Measurements from ENCODE around the gene ERBB4.

ERBB4 gene

GRCh38 chr2:211760103-211760502 is 778.5 kb downstream of the ERBB4 start:
- no peak overlapping the region for H3K27ac ChIP-seq (replicated peaks; ENCODE audit: low read length)
- no peak for DNase-seq (ENCODE audit: low spot score)
- no peak overlapping the region for H2BK5ac ChIP-seq (ENCODE audit: low read length)
- no peak overlapping the region for H2BK120ac ChIP-seq (ENCODE audit: low read depth, low read length)
- H2BK15ac ChIP-seq (ENCODE audit: low read length) = no peak overlapping the region
- H3K27me3 ChIP-seq (ENCODE audit: control insufficient read depth in 3 of 3, insufficient read depth in 3 of 3, low read depth in 1 of 3, low read length in 3 of 3) = no peaks in the 10 kb centered on the region
- H3K9me3 ChIP-seq (replicated peaks in 1 of 2; ENCODE audit: control insufficient read depth in 2 of 2, insufficient read depth in 1 of 2, low read depth in 1 of 2, low read length in 2 of 2) = no peaks in the 10 kb centered on the region
- WGBS, 2 donors (ENCODE audit: extremely low coverage in 2 of 2, insufficient read length in 2 of 2, insufficient replicate concordance in 1 of 2) = no CpG with 5 or more reads among the region's 1 CpG
- no peak overlapping the region for H2BK12ac ChIP-seq (ENCODE audit: low read length)
- no peak overlapping the region for H3K4me2 ChIP-seq (ENCODE audit: insufficient read depth, low read length, poor library complexity, severe bottlenecking)
- H2AK5ac ChIP-seq (ENCODE audit: low read depth, low read length) = no peak overlapping the region
- H2AFZ ChIP-seq (ENCODE audit: low read length) = no peak overlapping the region
- H4K8ac ChIP-seq (ENCODE audit: low read depth, low read length) = no peak overlapping the region
- H3K18ac ChIP-seq (ENCODE audit: low read length) = no peak overlapping the region
- no peak overlapping the region for H3K9ac ChIP-seq (ENCODE audit: low read depth, low read length, poor library complexity)
- H3K14ac ChIP-seq (ENCODE audit: low read length) = no peak overlapping the region
- H3K79me1 ChIP-seq (ENCODE audit: low read depth, low read length) = no peaks in the 10 kb centered on the region
- no peak overlapping the region for H3K23ac ChIP-seq (ENCODE audit: low read depth, low read length, poor library complexity)
- no peak overlapping the region for H3K4ac ChIP-seq (ENCODE audit: low read length)
- no peak overlapping the region for H3K4me3 ChIP-seq (ENCODE audit: low read length in 2 of 2)
- H3K36me3 ChIP-seq (replicated peaks in 1 of 2; ENCODE audit: control insufficient read depth in 2 of 2, insufficient read depth in 2 of 2, low read length in 2 of 2) = no peaks in the 10 kb centered on the region
- H4K91ac ChIP-seq (ENCODE audit: low read depth, low read length, poor library complexity) = no peak overlapping the region
- H3K4me1 ChIP-seq (ENCODE audit: control insufficient read depth in 2 of 2, insufficient read depth in 1 of 2, low read depth in 1 of 2, low read length in 2 of 2) = peaks cover 0 to 11% of the 10 kb centered on the region in 2 donors

- H2BK5ac ChIP-seq (ENCODE audit: low read length) = no peak overlapping the region
Observed at GRCh38 chr2:211756266-211756665, 782.3 kb downstream of the ERBB4 start.

GRCh38 chr2:211755187-211755586 is 783.4 kb downstream of the ERBB4 start:
- Histone ChIP-seq H3K4me3 (ENCODE audit: low read length in 2 of 2) (no peak overlapping the region), H3K36me3 (replicated peaks in 1 of 2; ENCODE audit: control insufficient read depth in 2 of 2, insufficient read depth in 2 of 2, low read length in 2 of 2) (no peaks in the 10 kb centered on the region), H3K9ac (ENCODE audit: low read depth, low read length, poor library complexity) (no peak overlapping the region), H4K8ac (ENCODE audit: low read depth, low read length) (no peak overlapping the region), H3K14ac (ENCODE audit: low read length) (no peak overlapping the region), H2BK12ac (ENCODE audit: low read length) (no peak overlapping the region), H3K79me1 (ENCODE audit: low read depth, low read length) (no peaks in the 10 kb centered on the region), H2BK5ac (ENCODE audit: low read length) (no peak overlapping the region), H4K91ac (ENCODE audit: low read depth, low read length, poor library complexity) (no peak overlapping the region), H3K4me2 (ENCODE audit: insufficient read depth, low read length, poor library complexity, severe bottlenecking) (no peak overlapping the region), H2BK15ac (ENCODE audit: low read length) (no peak overlapping the region), H3K18ac (ENCODE audit: low read length) (no peak overlapping the region), H3K23ac (ENCODE audit: low read depth, low read length, poor library complexity) (no peak overlapping the region), H2BK120ac (ENCODE audit: low read depth, low read length) (no peak overlapping the region), H3K4ac (ENCODE audit: low read length) (no peak overlapping the region), H3K27ac (replicated peaks; ENCODE audit: low read length) (no peak overlapping the region), H3K9me3 (replicated peaks in 1 of 2; ENCODE audit: control insufficient read depth in 2 of 2, insufficient read depth in 1 of 2, low read depth in 1 of 2, low read length in 2 of 2) (no peaks in the 10 kb centered on the region), H2AFZ (ENCODE audit: low read length) (no peak overlapping the region), H3K4me1 (ENCODE audit: control insufficient read depth in 2 of 2, insufficient read depth in 1 of 2, low read depth in 1 of 2, low read length in 2 of 2) (peaks cover 0 to 2% of the 10 kb centered on the region in 2 donors), H3K27me3 (ENCODE audit: control insufficient read depth in 3 of 3, insufficient read depth in 3 of 3, low read depth in 1 of 3, low read length in 3 of 3) (no peaks in the 10 kb centered on the region), H2AK5ac (ENCODE audit: low read depth, low read length) (no peak overlapping the region)
- no peak for DNase-seq (ENCODE audit: low spot score)
- no CpG with 5 or more reads among the region's 8 CpGs for WGBS, 2 donors (ENCODE audit: extremely low coverage in 2 of 2, insufficient read length in 2 of 2, insufficient replicate concordance in 1 of 2)

More at GRCh38 chr2:211756266-211756665, 782.3 kb downstream of the ERBB4 start:
- H4K91ac ChIP-seq (ENCODE audit: low read depth, low read length, poor library complexity) = no peak overlapping the region
- no peak overlapping the region for H3K4me2 ChIP-seq (ENCODE audit: insufficient read depth, low read length, poor library complexity, severe bottlenecking)
- H3K23ac ChIP-seq (ENCODE audit: low read depth, low read length, poor library complexity) = no peak overlapping the region
- no peaks in the 10 kb centered on the region for H3K27me3 ChIP-seq (ENCODE audit: control insufficient read depth in 3 of 3, insufficient read depth in 3 of 3, low read depth in 1 of 3, low read length in 3 of 3)
- H3K79me1 ChIP-seq (ENCODE audit: low read depth, low read length) = no peaks in the 10 kb centered on the region
- H4K8ac ChIP-seq (ENCODE audit: low read depth, low read length) = no peak overlapping the region
- no peak overlapping the region for H3K18ac ChIP-seq (ENCODE audit: low read length)
- no peaks in the 10 kb centered on the region for H3K9me3 ChIP-seq (replicated peaks in 1 of 2; ENCODE audit: control insufficient read depth in 2 of 2, insufficient read depth in 1 of 2, low read depth in 1 of 2, low read length in 2 of 2)
- no peak overlapping the region for H2AFZ ChIP-seq (ENCODE audit: low read length)
- H3K14ac ChIP-seq (ENCODE audit: low read length) = no peak overlapping the region
- no peak overlapping the region for H2AK5ac ChIP-seq (ENCODE audit: low read depth, low read length)
- H2BK120ac ChIP-seq (ENCODE audit: low read depth, low read length) = no peak overlapping the region
- H3K36me3 ChIP-seq (replicated peaks in 1 of 2; ENCODE audit: control insufficient read depth in 2 of 2, insufficient read depth in 2 of 2, low read length in 2 of 2) = no peaks in the 10 kb centered on the region
- no peak overlapping the region for H2BK12ac ChIP-seq (ENCODE audit: low read length)
- H3K4me3 ChIP-seq (ENCODE audit: low read length in 2 of 2) = no peak overlapping the region
- no peak overlapping the region for H3K9ac ChIP-seq (ENCODE audit: low read depth, low read length, poor library complexity)
- H3K4ac ChIP-seq (ENCODE audit: low read length) = no peak overlapping the region
- H3K27ac ChIP-seq (replicated peaks; ENCODE audit: low read length) = no peak overlapping the region
- no CpG with 5 or more reads among the region's 2 CpGs for WGBS, 2 donors (ENCODE audit: extremely low coverage in 2 of 2, insufficient read length in 2 of 2, insufficient replicate concordance in 1 of 2)
- H3K4me1 ChIP-seq (ENCODE audit: control insufficient read depth in 2 of 2, insufficient read depth in 1 of 2, low read depth in 1 of 2, low read length in 2 of 2) = peaks cover 0 to 2% of the 10 kb centered on the region in 2 donors
- no peak overlapping the region for H2BK15ac ChIP-seq (ENCODE audit: low read length)
- DNase-seq (ENCODE audit: low spot score) = no peak

GRCh38 chr2:211751848-211752247 is 786.8 kb downstream of the ERBB4 start:
- H3K9ac ChIP-seq (ENCODE audit: low read depth, low read length, poor library complexity) = no peak overlapping the region
- H3K4me1 ChIP-seq (ENCODE audit: control insufficient read depth in 2 of 2, insufficient read depth in 1 of 2, low read depth in 1 of 2, low read length in 2 of 2) = peaks cover 0 to 2% of the 10 kb centered on the region in 2 donors
- no peak overlapping the region for H2BK15ac ChIP-seq (ENCODE audit: low read length)
- H2BK12ac ChIP-seq (ENCODE audit: low read length) = no peak overlapping the region
- no peak overlapping the region for H3K23ac ChIP-seq (ENCODE audit: low read depth, low read length, poor library complexity)
- no peak overlapping the region for H3K27ac ChIP-seq (replicated peaks; ENCODE audit: low read length)
- H2BK120ac ChIP-seq (ENCODE audit: low read depth, low read length) = no peak overlapping the region
- no peak overlapping the region for H3K4me2 ChIP-seq (ENCODE audit: insufficient read depth, low read length, poor library complexity, severe bottlenecking)
- no peak for DNase-seq (ENCODE audit: low spot score)
- H3K9me3 ChIP-seq (replicated peaks in 1 of 2; ENCODE audit: control insufficient read depth in 2 of 2, insufficient read depth in 1 of 2, low read depth in 1 of 2, low read length in 2 of 2) = no peaks in the 10 kb centered on the region
- H3K36me3 ChIP-seq (replicated peaks in 1 of 2; ENCODE audit: control insufficient read depth in 2 of 2, insufficient read depth in 2 of 2, low read length in 2 of 2) = no peaks in the 10 kb centered on the region
- H2BK5ac ChIP-seq (ENCODE audit: low read length) = no peak overlapping the region
- no peak overlapping the region for H2AK5ac ChIP-seq (ENCODE audit: low read depth, low read length)
- no peak overlapping the region for H3K18ac ChIP-seq (ENCODE audit: low read length)
- H4K8ac ChIP-seq (ENCODE audit: low read depth, low read length) = no peak overlapping the region
- H3K79me1 ChIP-seq (ENCODE audit: low read depth, low read length) = no peaks in the 10 kb centered on the region
- H3K27me3 ChIP-seq (ENCODE audit: control insufficient read depth in 3 of 3, insufficient read depth in 3 of 3, low read depth in 1 of 3, low read length in 3 of 3) = no peaks in the 10 kb centered on the region
- no peak overlapping the region for H3K4me3 ChIP-seq (ENCODE audit: low read length in 2 of 2)
- H3K4ac ChIP-seq (ENCODE audit: low read length) = no peak overlapping the region
- no peak overlapping the region for H3K14ac ChIP-seq (ENCODE audit: low read length)
- no peak overlapping the region for H2AFZ ChIP-seq (ENCODE audit: low read length)
- no CpG with 5 or more reads among the region's 3 CpGs for WGBS, 2 donors (ENCODE audit: extremely low coverage in 2 of 2, insufficient read length in 2 of 2, insufficient replicate concordance in 1 of 2)
- no peak overlapping the region for H4K91ac ChIP-seq (ENCODE audit: low read depth, low read length, poor library complexity)

All from neuronal stem cell (in vitro differentiated cells).